Ureter (tissue), 1 donor: ENCODE data around the gene FOLH1. TPM values are rescaled to one million over a fixed set of nuclear protein-coding genes. Genes with fewer than 3 reads are reported as not detected.
"Not testable (repeated sequence)": the region's sequence is repeated elsewhere in the genome, so short reads cannot be mapped to it uniquely, and the experiment has no call there.

ENCODE experiments used
- DNase-seq: peaks from one replicate; pipeline ENCODE4 v3.0.0-alpha.2; 2020; ENCODE audit warnings: low spot score
- total RNA-seq: library from RNA; stranded (reverse); gene quantifications from one replicate; pipeline ENCODE4 v1.2.4, GENCODE V29; 2023
- donor health status: DM: yes; HTN: yes; CAD: no.

The FOLH1 gene
- 0.65 TPM for total RNA-seq

DNA sequence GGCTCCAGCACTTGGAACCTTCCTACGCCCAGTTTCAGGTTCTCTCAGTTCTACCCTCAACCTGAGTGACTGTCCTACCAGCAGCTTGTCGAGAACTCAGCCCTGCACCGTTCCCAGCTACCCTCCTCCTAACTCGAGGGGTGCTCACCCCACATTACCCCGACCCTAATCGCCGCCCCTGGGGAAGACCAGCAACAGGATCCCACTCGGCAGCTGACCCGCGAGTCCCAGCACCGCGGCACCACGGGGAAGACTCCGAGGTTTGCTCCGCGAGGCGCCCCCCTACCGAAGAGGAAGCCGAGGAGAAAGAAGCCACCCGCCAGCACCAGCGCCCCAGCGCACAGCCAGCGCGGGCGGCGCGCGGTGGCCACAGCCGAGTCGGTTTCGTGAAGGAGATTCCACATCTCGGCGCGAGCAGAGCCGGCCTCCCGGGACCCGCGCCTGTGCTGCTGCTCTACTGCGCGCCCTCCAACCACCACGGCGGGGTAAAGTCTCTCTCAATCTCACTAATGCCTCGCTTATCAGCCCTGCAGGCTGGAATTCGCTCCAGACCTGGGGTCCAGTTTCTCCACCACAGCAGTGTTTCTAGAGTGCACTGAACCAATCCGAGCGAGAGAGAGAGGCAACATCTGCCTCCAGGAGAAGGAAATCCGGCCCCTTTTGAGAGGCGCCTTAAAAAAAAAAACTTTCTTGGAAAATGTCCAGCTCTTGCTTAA is at the start of gene FOLH1:
TSS of gene FOLH1 (minus strand) at position 597 of the 716 bp plus-strand sequence. CDS start at position 404, 193 bp downstream.
- no peak for DNase-seq

GRCh38 chr11:49255148-49255547 is 46.7 kb upstream of the FOLH1 start:
- DNase-seq = not testable (repeated sequence)

DNA sequence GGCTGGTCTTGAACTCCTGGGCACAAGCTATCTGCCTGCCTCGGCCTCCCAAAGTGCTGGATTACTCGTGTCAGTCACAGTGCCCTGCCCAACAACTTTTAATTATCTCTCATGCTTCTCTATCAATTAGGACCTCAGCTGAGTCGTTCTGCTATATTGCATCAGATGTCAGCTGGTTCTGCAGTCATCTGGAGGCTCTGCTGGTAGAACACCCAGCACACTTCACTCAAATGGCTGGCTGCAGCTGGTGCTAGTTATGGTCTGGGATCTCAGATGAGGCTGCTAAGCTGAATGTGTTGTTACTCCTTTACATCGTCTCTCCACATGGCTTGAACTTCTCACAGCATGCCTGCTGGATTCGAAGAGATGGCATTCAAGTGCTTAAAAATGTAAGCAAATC is 42.8 kb upstream of the FOLH1 start:
- not testable (repeated sequence) for DNase-seq

DNA sequence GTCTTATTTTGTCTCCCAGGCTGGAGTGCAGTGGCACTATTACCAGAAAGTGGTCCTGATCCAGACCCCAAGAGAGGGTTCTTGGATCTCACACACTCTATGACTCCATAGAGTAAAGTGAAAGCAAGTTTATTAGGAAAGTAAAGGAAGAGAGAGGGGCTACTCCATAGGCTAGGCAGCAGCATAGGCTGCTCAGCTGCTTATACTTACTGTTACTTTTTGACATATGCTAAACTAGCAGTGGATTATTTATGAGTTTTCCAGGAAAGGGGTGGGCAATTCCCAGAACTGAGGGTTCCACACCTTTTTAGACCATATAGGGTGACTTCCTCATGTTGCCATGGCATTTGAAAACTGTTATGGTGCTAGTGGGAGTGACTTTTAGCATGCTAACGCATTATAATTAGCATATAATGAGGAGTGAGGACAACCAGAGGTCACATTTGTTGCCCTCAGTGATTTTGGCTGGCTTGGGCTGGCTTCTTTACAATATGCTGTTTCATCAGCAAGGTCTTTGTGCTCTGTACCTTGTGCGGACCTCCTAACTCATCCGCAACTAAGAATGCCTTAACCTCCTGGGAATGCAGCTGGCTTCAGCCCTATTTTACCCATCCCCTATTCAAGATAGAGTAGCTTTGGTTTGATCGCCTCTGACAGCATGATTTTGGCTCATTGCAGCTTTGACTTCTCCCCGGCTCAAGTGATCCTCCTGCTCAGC is 42.2 kb upstream of the FOLH1 start:
- not testable (repeated sequence) for DNase-seq

DNA sequence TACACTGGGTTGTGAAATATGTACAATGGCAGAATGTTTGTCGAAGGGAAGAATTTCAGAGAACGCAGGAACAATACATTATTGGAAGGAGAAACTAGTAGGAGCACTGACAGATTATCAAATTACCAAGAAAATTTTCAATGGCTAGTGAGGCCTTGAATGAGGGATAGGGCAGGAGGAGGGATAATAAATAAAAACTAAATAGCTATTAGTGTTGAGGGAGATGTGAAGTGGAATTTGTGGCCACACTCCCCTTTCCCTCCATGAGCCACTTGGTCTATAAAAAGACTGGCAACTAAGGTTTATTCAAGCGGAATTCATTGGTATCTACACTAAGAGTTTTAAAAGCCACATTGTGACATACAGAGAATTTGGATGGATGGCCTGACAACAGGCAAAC is 41.0 kb upstream of the FOLH1 start:
- DNase-seq = not testable (repeated sequence)

GRCh38 chr11:49233685-49234084 is 25.3 kb upstream of the FOLH1 start:
- not testable (repeated sequence) for DNase-seq

GRCh38 chr11:49233019-49233418 is 24.6 kb upstream of the FOLH1 start:
- not testable (repeated sequence) for DNase-seq

GRCh38 chr11:49231725-49232124 is 23.3 kb upstream of the FOLH1 start:
- DNase-seq = not testable (repeated sequence)

- DNase-seq = not testable (repeated sequence)
Measured at GRCh38 chr11:49230534-49230933, 22.1 kb upstream of the FOLH1 start.

GRCh38 chr11:49230001-49230400 is 21.6 kb upstream of the FOLH1 start:
- DNase-seq = not testable (repeated sequence)

DNA sequence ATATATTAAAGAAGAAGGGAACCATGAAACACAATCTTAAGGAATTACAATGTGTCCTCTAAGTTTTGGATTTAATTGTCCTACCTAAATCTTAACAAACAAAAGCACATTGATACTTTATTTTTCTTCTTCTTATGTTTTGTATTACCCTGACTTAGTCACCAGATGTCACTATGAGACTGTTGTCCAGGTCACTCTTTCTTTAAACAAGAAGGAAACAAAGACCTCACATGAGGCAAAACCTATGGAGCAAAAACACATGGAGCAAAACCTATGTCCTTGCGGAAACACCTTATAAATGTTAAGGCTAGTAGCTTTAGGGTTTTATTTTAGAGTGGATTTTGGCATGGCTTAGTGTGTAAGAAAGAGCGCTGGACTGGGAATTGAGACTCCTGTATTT is 20.7 kb upstream of the FOLH1 start:
- not testable (repeated sequence) for DNase-seq

DNA sequence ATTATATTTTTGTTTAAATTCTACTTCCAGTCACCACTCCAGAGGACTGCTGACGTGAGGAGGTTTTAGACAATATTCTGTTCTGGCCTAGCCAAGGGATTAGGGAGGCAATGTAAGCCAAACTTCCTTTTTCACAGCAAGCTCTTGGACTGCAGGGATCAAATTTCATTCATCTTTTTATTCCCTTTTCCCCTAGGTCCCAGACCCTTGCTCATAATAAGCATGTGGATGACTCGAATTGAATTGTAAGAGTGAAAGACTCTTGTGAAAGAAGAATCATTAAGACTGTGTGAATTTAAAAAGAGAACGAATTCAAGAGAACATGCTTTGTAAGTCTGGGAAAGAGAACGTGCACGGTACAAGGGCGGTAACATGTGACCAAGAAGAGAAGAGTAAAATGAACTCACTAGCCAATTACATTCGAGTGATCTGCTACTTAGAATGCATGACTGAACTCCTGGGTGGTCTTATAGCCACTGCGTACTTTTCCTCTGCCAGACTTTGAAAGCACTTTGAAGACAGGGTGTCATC is 16.9 kb upstream of the FOLH1 start:
- DNase-seq = not testable (repeated sequence)

DNA sequence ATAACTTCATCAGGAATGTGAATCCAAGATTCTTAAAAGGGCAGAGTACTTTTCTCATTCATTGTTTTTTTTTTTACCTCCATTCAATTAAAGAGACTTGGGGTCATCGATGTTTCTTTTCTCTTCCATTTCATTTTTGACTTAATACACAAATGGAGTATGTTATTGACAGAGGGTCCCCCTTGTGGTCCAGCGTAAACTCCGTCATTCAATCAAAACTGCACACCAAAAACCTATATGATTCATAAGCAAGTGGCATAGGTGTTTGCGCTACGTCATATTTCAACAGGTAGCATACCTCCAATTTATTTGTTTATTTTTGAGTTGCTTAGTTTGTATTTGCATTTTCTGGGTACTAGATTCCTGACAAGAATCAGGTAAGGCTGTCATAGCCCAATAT is 12.7 kb upstream of the FOLH1 start:
- DNase-seq = no peak

DNA sequence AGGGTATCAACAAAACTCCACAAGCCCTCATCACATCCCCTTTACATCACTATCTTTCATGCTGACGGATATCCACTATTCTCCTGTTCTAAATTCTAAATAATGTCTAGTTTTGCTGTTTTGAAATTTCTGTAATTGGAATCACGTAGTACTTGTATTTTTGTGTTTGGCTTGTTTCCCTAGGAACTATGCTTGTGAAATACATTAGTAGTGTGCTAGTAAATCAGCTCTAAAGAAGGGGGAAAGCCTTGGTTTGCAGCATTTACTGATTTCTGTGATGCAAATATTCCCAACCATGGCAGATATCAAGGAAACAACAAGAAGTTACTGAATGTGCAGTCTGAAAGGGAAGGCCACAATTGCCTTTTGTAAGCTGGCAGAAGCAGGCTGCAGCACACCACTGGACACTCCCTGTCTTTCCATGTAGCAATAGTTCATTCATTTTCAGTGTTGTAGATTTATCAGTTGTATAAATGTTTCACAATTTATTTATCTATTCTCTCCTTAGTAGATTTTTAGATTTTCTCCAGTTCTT is 4.7 kb upstream of the FOLH1 start:
- DNase-seq = no peak

GRCh38 chr11:49206999-49207398 is 1.4 kb downstream of the FOLH1 start:
- not testable (repeated sequence) for DNase-seq

DNA sequence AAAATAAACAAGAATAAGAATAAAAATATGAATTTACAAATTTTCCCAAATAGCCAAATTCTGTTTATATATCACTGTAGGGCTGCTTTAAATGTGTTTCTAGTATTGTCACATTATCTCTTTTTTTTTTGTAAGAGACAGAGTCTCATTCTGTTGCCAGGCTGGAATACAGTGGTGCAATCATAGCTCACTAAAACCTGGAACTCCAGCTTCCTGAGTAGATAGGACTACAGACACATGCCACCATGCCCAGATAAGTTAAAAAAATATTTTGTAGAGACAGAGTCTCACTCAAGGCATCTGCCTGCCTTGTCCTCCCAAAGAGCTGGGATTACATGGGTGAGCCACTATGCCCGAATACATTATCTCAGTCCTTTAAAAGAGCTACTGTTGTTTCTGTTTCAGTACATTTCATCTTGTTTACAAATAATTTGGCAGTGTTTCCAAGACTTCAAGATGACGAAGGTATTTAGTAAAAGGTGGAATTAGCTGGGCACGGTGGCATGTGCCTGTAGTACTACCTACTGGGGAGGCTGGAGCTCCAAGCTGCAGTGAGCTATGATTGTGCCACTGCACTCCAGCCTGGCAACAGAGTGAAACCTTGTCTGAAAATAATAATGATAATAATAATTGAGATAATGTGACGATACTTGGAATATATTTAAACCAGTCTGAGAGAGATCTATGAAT is 6.0 kb downstream of the FOLH1 start:
- DNase-seq = no peak

DNA sequence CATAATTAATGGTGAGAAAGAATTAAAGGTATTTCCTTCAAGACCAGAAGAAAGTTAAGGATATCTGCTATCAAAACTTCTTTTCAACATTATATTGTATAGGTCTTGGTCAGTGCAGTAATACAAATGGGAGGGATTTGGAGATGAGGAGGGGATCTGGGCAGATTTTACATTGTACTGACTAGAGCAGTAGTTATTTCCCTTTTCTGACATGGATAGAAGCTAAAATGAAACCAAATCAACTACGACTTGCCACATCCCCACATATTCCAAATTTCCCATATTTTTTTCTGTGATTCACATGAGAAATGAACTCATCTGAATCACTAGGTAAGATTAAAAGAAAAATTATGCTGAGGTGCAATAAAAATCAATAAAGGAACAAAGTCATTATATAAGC is 11.6 kb downstream of the FOLH1 start:
- DNase-seq = not testable (repeated sequence)

GRCh38 chr11:49196002-49196401 is 12.4 kb downstream of the FOLH1 start:
- not testable (repeated sequence) for DNase-seq

DNA sequence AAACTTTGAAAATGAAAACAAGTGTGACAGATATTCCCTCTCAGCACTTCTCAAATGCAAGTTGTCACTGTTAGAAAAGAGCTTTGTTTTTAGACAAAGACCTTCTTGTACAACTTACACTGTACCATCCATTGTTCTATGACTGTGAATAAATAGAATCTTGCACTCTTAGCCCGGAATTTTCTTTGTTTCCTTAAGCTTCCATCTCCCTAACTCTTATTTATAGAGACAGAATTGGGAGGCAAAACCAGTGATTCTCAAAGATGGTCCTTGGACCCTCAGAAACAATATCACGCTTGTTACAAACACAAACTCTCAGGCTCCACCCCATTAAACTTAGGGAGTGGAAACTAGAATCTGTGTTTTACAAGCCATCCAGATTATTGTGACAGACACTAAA is 18.1 kb downstream of the FOLH1 start:
- DNase-seq = not testable (repeated sequence)

GRCh38 chr11:49186225-49186624 is 22.2 kb downstream of the FOLH1 start:
- DNase-seq = not testable (repeated sequence)

DNA sequence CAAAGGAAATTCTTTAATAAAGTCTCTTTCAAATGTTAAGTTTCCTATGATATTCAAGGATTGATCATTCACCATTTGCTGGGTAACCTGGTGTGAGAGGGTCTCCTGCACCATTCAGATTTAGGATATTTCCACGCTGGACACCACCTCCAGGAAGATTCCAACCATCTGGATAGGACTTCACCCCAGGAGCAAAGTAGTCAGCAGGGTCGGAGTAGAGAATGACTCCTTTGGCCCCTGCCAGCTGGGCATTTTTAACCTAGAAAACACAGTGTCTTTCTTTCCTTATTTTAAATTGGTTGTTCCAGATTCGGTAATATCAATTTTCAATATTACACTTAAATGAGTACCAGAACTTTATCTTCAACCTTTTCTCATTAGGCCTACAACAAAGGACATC is 22.8 kb downstream of the FOLH1 start:
- not testable (repeated sequence) for DNase-seq

DNA sequence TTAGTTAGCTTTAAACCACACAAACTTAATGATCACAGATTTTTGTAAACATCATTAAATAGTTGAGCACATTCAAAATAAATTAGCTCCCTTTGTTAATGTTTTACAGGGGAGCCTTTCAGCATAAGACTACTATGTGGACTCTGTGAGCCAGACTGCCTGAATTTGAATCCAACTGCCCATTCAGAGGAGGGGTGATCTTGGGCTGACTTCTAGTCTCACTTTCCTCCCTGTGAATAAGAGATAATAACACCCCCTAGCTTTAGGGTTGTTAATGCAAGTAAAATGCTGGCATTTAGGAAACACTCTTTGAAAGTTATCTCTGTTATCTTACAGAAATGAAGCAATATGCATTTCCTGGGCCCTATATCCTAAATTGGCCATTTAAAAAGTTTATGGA is 23.6 kb downstream of the FOLH1 start:
- DNase-seq = not testable (repeated sequence)
